ENCODE measurements around the gene FADS2.
"Not testable (repeated sequence)": the region's sequence is repeated elsewhere in the genome, so short reads cannot be mapped to it uniquely, and the experiment has no call there.

FADS2 gene

DNA sequence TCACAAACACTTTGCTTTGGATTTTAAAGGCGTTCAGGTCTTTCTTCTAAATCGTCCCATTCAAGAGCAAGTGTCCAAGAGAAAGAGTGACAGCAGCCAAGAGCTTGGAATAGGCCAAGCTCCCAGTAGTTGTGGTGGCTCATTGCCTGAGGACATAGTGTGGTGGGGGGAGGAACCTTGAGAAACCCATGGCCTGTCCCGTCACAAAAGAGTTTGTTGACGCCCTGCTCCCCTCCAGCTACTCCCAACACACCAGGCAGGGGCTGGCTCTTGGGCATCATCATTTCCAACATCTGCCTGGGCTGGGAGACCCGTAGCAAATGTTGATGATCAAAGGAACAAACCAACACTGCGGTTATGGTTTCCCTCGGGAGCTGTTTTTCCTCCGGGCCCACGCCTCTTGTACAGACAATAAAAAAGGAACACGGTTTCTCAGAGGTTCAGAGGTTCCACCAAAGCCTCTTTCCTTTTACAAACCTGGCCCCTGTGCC is 42.5 kb downstream of the FADS2 start:
- DNase-seq: no peak

DNA sequence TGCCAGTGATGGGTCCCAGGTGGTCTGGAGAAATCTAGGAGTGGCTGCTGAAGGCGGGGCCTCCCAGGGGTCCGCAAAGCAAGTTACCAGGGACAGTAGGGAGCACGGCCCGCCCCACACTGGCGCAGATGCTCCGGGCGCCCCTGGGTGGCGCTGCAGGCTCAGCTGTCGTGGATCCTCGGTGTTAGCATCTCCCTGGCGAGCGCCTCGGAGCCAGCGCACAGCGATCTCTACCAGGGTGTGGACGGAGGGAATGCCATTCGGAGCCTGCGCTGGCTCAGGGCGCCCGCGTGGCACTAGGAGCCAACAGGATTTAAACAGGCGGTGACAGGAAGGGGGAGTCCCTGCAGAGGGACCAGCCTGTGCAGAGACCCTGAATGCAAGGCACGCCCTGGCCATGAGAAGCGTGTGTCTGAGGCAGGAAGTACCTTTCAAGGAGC is 43.1 kb downstream of the FADS2 start:
- DNase-seq: peak; percentile 57

DNA sequence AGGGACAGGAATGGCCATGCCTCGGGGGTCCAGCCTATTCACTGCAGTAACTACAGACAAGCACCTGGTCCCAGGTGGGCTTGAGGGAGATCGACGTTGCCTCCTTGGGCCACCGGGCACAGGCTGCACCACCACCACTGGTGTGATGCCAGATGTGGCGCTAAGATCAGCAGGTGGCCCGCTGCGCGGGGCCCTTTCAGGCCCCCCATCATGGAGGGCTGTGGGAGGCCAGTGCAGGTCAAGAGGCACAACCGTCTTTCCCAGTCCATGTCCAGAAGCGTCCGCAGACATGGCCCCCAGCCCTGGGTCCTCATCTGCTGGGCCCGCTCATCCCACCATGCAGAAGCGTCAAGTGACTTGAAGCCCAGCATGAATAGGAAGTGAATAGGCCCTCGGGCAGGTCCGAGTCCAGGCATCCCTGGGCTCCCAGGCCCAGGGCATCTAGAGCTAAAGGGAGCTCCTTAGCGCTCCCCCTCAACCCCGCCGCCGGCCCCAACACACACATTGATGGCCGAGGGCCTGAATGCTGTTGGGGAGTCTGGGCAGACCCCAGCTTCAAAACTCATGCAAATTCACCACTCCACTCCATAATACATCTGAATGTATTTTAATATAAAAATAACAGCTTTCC is 45.0 kb downstream of the FADS2 start:
- DNase-seq: no peak

DNA sequence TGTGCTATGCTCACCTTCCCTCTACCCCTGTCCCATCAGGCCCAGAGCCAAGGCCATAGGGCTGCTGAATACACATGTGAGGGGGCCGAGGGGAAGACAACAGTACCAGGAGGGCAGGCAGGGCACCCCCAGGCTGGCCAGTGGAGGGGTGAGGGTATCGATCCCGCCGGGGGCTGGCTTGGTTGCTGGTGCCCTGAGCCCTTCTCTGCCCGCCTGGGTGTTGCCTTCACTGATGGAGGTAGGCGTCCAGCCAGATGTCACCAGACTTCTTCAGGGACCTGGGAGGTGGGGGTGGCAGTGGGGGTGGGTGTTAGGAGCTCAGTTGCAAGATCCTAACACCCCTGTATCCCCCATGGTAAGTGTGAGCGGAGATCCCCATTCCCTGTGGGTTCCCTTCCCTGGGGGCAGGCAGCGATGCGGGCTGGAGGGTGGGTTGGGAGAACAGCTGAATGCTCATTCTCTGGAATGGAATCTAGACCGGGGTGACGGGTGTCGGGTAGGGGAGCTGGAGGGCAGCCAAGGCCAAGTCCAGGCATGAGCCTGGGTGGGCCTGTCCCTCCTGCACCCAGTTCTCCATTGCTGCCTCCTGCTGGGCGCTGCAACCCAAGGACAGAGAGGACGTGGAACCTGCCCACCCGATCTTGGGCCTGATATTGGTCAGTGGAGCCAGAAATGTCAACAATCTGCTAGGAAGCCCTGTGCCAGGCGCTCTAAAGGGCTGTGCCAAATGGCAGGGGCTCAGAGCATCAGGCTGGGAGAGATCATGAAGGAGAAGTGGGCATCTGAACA is 45.7 kb downstream of the FADS2 start:
- DNase-seq: no peak

DNA sequence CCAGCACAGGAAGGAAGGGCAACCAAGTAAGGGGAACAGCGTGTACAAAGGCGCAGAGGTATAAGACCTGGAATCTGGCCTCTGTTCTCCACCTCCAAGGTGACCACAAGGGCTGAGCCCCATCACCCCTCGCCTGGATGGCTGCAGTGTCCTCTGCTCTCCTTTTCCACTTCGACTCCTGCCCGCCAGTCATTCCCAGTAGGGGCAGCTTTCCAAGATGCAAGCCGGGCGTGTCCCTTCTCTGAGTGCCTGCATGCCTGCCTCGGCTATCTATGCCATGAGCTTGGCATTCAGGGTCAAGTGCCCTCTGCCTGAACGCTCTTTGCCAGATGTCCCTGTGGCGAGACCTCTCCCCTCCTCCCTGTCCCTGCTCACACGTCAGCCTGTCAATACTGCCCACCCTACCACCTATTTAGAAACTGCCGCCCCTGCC is 46.3 kb downstream of the FADS2 start:
- DNase-seq: no peak

DNA sequence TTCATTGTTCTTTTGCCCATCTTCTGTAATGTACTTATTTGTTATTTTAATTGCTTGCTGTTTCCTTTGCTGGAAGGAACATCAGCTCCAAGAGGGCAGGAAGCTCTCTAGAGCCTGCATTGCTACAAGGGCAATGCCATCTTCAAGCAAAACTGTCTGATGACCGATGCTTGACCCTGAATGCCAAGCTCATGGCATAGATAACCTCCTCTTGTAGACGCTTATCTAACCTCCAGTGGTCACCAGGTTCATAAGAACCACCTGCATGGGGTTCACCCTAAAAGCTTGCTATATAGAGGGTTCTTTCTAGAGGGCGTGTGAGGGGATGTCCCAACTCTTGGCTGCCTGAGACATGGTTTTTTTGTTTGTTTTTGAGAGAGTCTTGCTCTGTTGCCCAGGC is 46.8 kb downstream of the FADS2 start:
- no peak for DNase-seq

DNA sequence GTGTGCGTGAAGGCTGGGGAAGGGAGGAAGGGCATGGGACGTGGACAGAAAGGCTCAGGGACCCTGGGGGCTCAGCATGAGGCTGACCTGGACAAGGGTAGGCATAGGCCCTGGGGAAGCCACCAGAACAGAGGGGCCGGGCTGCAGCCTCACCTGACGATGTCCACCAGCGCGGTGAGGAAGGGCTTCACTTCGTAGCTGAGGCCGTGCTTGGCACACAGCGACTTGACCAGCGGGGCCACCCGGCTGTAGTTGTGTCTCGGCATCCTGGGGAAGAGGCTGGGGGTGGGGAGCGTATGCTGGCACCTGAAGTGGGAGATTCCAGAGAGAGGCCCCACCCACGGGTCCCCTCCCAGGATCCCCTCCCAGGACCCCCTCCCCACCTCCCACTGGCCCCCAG is 47.6 kb downstream of the FADS2 start:
- no peak for DNase-seq

DNA sequence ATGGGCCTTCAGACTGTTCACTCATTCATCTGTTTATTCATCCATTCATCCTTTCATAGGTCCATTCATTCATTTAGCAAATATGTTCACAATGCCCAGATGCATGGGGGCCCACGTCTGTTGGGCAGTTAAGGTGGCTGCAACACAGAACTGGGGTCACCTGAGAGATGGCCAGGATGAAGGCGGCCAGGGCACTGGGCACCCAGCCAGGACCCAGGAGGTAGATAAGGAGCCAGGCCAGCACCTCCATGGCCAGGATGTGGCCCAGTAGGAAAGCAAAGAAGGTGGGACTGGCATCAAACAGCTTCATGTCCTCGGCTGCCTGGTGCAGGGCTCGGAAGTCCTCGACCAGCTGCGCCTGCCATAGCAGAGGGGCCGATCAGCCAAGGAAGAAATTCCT is 51.1 kb downstream of the FADS2 start:
- DNase-seq: no peak

DNA sequence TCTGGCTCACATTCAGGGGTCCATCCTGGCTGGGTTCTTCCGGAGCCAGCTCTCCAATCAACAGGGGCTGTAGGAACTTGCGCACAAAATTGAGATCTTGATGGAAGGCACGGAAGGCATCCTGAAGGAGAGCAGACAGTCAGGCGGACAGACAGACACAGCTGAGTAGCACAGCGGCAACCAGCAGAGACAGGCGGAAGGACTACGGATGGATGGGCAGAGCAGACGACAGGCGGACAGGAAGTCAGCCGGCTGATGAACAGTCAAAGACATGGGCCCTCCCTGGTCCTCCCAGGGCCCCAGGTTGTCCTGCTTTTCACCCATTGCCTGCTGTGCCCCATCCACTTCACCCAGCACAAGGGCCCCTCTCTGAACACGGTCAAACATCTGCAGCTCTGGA is 51.9 kb downstream of the FADS2 start:
- no peak for DNase-seq

DNA sequence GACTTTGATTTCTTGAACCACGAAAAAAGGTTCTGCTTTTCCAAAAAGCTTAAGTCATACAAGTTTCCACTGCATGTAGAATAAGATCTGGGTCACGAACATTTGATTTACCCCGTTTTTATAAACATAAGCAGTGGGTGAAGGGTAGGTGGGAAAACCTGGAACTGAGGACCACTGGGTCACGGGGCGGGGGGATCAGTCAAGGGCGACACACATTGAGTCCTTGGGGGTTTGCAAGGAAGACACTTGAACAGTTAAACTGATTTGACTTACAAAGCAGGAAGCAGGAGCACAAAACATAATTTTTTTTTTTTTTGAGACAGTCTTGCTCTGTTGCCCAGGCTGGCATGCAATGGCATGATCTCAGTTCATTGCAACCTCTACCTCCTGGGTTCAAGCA is 52.4 kb downstream of the FADS2 start:
- DNase-seq: no peak

DNA sequence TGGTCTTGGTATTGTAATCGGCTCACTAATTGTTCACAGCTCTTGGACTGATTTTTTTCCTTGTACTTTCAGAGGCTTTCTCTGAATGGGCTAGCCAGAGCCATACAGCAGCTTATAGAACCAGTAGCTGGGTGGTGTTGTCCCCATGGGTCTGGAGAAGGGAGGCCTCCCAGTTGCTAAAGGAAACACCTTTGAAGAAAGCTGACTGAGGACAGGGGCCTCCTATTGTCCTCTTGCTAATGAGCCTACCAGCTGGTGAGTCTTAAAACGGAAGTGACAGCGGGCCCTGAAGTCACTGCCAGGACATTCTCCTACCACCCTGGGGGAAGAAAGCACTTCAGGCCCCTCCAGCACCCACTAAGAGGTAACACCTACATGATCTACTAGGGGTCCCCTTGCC is 53.3 kb downstream of the FADS2 start:
- no peak for DNase-seq

DNA sequence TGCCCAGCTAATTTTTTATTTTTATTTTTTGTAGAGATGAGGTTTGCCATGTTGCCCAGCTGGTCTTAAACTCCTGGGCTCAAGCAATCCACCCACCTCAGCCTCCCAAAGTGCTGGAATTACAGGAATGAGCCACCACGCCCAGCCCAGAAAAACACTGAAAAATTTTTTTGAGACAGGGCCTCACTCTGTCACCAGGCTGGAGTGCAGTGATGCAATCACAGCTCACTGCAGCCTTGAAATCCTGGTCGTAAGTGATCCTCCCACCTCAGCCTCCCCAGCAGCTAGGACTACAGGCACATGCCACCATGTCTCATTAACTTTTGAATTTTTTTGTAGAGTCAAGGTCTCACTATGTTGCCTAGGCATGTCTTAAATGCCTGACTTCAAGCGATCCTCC is 54.2 kb downstream of the FADS2 start:
- DNase-seq: not testable (repeated sequence)

DNA sequence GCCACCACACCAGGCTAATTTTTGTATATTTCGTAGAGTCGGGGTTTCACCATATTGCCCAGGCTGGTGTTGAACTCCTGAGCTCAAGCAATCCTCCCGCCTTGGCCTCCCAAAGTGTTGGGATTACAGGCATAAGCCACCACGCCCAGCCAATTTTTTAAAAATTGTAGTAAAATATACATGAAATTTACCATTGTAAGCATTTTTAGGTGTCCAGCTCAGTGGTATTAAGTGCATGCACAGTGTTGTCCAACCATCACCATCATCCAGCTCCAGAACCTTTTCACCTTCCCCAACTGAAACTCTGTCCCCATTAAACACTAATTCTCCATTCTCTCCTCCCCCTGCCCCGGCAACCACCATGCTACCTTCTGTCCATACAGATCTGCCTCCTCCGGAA is 54.8 kb downstream of the FADS2 start:
- DNase-seq: no peak

DNA sequence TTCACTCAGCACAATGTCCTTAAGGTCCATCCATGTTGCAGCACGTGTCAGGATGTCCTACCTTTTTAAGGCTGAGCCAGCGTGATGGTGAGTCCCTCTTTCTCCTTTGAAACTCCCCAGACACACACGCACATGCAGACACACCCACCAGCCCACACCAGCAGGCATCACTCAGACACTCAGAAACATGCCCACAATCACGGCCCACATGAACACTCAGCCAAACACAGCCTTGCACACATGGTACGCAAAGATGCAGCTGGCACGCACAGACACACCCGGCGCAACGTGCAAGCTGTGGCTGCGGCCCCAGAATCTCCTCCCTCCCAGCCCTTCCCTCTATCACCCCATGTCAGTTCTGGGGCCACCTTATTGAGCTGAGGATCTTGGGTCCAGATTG is 55.2 kb downstream of the FADS2 start:
- DNase-seq: no peak

DNA sequence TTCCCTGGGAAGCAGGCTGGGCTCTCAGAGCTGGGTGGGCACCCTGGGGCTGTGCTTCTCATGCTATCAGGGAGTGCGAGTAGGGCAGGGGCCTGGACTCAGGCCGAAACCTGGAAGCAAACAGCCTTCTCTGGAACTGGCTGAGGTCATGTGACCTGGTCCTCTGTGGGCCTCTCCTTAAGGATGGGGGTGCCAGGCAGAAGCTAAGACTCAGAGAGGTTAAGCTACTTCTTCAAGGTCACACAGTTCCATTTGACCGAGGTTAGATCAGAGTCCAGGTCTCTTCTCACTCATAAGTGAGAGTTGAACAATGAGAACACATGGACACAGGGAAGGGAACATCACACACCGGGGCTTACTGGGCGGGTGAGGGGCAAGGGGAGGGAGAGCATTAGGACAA is 55.8 kb downstream of the FADS2 start:
- DNase-seq: no peak

DNA sequence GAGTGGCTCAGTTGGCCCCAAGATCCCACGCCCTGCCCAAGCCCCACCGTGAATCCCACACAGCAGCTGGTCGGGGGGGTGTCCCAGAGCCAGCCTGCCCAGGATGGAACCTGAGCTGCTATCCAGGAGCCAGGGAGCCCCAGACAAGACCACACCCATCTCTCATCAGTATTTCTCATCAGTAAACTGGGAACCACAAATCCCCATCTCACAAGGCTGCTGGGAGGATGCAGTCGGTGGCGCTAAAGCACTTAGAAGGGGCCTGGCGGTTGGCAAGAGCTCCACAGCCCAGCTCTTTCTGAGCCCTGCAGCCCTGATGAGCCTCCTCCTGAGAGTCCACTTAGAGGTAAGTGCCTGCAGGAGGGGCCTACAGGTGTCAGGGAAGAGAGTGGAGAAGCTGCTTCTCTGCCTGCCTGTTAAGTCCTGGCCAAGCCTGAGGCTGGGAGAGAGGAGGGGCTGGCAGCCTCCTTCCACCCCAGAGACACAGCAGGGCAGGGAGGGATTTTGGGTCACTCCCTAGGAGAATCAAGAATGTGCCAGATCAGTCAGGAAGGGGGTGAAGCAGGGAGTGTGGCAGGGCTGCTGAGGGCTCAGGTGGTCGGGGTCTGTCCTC is 57.2 kb downstream of the FADS2 start:
- DNase-seq: no peak

DNA sequence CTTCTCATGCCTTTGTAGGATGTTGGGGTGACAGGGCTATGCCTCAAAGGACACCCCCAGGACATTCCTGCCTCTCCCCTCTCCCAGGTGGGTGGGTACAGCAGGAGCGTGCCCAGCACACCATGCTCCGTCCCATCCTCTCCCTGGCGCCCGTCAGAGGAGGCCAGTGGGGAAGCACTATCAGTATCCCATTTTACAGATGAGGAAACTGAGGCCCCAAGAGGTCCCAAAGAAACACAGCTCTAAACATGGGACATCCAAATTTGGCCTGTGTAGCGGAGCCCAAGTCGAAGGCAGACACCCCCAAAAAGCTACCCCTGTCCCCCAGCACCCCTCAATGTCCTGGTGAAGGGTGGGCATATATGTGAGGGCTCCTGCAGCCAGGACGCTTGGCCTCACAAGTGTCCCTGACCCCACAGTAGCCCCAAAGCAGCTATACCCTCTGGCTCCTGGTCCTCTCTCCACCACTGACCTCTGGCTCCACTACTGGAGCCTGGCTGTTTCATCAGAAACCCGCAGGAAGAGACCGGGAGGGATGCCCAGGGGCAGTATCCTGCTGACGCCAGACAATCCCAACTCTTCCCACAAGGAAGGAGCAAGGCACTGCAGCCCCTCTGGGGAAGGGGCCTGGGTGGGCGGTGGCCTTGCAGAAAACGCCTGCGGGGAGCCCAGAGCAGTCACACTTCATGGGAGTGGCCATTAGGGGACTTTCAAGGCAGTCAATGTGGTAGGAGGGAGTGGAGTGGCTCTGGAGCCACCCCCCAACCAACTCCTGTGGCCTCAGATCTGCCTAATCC is 57.9 kb downstream of the FADS2 start:
- DNase-seq: no peak

DNA sequence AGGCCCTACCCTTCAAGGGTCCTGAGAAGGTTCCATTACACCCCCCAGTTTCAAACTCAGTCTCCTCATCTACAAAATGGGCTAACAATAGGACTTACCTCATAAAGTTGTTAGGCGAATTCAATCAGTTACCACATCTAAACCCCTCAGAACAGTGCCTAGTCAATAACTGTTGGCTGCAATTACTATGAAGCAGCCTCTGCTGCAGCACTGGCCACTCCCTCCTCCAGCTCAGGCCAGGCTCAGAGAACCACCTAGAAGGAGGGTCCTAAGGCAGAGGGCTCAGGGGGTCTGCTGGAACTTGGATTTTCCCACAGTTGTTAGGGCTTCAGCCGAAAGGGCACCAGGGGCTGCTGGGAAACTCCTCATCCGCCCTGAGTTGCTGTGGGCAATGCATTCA is 58.5 kb downstream of the FADS2 start:
- DNase-seq: no peak

DNA sequence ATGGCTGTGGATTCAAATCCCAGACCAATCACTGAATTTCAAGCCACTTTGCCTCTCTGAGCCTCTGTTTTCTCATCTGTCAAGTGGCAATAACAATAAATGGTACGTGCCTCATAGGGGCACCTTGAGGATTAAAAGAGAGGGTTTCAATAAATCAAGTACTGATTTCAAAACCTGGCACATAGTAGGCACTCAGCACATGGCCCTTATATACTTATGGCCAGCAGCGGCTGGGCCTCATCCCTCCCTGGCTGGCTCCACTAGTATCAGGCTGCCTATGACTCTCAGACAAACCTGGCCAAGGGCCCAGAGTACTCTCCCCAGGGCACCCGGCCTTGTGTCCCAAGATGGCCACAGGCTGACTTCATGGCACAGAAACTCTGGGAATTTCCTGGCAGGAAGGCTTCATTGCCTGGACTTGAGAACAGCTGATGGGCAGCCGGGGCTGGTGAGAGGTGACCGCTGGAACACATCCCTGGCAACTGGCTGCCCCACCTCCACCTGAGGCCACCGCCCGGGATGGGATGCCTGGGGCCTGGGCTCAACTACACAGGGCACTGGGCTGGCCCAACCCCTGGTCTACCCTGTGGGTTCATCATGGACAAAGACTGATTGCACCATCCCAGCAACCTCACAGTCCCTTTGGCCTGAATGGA is 59.9 kb downstream of the FADS2 start:
- DNase-seq: no peak

DNA sequence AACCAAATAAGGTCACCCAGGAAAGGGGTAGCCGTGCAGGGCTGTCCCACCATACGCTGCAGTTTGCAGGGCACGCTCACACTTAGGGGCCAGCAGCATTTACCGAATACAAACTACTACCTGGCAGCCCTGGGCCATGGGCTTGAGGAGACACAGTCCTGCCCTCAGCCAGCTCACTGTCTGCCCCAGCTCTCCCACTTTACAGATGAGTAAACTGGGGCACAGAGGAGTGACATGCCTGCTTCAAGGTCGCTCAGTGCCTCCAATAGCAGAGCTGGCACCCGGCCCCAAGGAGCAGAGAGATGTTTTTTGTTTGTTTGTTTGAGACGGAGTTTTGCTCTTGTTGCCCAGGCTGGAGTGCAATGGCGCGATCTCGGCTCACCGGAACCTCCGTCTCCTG is 60.5 kb downstream of the FADS2 start:
- no peak for DNase-seq

DNA sequence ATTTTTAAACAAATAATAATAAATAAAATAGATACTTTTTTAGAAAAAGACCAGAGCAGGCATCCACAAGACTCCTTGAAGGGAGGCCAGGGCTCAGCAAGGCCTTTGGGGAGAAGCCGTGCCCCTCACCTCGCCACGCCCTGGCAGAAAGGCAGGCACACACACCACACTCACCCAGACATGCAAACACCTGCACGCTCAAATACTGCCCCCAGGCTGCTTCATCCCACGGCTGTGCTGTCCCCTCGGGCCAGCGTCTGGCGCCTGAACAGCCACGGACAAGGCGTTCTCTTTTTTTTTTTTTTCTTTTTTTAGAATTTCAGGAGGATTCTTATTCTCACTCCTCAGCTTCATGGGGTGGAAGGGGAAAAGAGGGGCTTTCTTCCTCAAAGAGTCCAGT is 61.7 kb downstream of the FADS2 start:
- no peak for DNase-seq

DNA sequence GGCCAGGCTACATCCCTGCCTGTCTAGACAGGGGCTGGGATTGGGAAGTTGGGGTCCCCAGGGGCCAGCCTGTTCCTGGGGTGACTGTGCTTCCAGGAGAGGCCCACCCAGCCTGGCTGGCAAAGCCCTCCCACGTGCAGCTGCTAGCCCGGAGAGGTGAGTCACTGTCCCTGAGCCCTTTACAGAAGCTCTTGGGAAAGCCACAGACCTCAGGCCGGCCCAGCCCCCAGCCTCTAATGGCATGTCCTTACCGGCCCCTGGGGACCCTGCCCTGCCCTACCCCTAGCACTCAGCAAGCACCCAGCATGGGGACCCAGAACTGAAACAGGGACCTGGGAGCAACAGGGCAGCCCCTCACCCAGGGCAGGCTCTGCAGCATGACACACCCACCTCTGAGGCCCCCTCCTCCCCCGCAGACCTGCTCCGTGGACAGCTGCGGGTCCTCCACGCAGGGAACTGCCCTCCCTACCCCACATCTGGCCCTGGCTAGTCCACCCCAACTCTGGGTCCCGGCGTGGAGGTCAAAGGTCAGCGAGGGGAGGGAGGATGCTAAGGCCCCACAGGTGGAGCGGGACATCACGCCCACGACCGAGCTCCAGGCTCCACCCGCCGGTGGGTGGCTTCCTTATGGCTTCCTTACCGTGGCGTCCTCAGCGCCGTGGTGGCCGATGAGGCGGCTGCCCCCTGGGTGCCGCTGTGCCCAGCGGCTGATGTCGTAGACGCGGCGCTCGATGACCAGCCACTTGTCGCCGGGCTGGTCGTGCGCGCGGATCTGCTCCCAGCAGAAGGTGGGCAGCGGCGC is 62.6 kb downstream of the FADS2 start:
- peak; percentile 32 for DNase-seq
